K562 treated with DMSO at 1 percent for 24 hours (cell line): ENCODE measurements around the gene DAZ2. TPM values are rescaled to one million over a fixed set of nuclear protein-coding genes. Genes with fewer than 3 reads are reported as not detected.

Experiments
- total RNA-seq: library from RNA; unstranded; fragments of 300-600 nt; gene quantifications from 2 replicates; pipeline ENCODE4 v1.2.3, GENCODE V29; 2022; ENCODE audit warnings: low read depth; ENCODE audit not compliant: insufficient read depth

DAZ2 gene, protein sequence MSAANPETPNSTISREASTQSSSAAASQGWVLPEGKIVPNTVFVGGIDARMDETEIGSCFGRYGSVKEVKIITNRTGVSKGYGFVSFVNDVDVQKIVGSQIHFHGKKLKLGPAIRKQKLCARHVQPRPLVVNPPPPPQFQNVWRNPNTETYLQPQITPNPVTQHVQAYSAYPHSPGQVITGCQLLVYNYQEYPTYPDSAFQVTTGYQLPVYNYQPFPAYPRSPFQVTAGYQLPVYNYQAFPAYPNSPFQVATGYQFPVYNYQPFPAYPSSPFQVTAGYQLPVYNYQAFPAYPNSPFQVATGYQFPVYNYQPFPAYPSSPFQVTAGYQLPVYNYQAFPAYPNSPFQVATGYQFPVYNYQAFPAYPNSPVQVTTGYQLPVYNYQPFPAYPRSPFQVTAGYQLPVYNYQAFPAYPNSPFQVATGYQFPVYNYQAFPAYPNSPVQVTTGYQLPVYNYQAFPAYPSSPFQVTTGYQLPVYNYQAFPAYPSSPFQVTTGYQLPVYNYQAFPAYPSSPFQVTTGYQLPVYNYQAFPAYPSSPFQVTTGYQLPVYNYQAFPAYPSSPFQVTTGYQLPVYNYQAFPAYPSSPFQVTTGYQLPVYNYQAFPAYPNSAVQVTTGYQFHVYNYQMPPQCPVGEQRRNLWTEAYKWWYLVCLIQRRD
- not detected in 2 replicates for total RNA-seq

DNA sequence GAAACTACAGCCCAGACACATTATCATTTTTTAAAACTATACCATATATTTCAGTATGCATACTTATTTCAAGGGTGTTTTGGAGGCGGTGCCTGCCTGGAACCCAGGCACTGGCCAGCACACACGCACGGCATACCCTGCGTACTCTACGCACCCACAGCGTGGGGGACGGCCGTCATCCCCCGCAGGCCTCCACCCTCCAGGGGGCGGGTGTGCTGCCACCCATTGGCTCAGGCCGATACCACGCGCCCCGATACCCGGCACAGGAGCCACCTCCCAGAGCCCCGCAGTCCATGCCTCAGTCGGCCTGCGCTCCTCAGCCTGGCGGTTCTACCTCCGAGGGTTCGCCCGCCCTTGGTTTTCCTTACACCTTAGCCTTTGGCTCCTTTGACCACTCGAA is at the start of gene DAZ2:
DAZ2 (plus strand) TSS at position 301 of the 400 bp plus-strand sequence. CDS start 208 bp downstream, outside the sequence.

DNA sequence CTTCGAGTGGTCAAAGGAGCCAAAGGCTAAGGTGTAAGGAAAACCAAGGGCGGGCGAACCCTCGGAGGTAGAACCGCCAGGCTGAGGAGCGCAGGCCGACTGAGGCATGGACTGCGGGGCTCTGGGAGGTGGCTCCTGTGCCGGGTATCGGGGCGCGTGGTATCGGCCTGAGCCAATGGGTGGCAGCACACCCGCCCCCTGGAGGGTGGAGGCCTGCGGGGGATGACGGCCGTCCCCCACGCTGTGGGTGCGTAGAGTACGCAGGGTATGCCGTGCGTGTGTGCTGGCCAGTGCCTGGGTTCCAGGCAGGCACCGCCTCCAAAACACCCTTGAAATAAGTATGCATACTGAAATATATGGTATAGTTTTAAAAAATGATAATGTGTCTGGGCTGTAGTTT is 20.4 kb upstream of the DAZ2 start, which contains the start of gene DAZ1:
DAZ1 (minus strand) TSS at position 101 of the 400 bp plus-strand sequence. CDS start 208 bp downstream, outside the sequence.

Other genes starting within 250 kb of the DAZ2 start
- not detected in 2 replicates for gene BPY2, start 235.3 kb upstream of the DAZ2 start, total RNA-seq
- not detected in 2 replicates for gene DAZ1, start 20.5 kb upstream of the DAZ2 start, total RNA-seq